Right hindlimb (tissue), 1 donor: ENCODE results near the gene SLC22A3.
"Not testable (repeated sequence)": the region's sequence is repeated elsewhere in the genome, so short reads cannot be mapped to it uniquely, and the experiment has no call there.

Source experiments
- DNase-seq: peaks from one replicate; pipeline ENCODE4 v3.0.0-alpha.2; 2018

The SLC22A3 gene

GRCh38 chr6:160348223-160349019 is at the start of gene SLC22A3:
Gene SLC22A3, plus strand, starts transcription at chr6:160348378. Its CDS starts 42 bp downstream, at chr6:160348420.
- DNase-seq: peak; percentile 64

- DNase-seq: no peak
Observed at GRCh38 chr6:160299559-160299958, 48.6 kb upstream of the SLC22A3 start.

GRCh38 chr6:160300076-160300695 is 48.0 kb upstream of the SLC22A3 start:
- no peak for DNase-seq

- peak; percentile 58 for DNase-seq
Observed at GRCh38 chr6:160301339-160301738, 46.8 kb upstream of the SLC22A3 start.

- not testable (repeated sequence) for DNase-seq
Observed at GRCh38 chr6:160302431-160303082, 45.6 kb upstream of the SLC22A3 start.

GRCh38 chr6:160303806-160304205 is 44.4 kb upstream of the SLC22A3 start:
- DNase-seq: no peak

- DNase-seq: peak; percentile 42
Observed at GRCh38 chr6:160305926-160306713, 42.1 kb upstream of the SLC22A3 start.

- DNase-seq: no peak
Observed at GRCh38 chr6:160309718-160310117, 38.5 kb upstream of the SLC22A3 start.

GRCh38 chr6:160312900-160313299 is 35.3 kb upstream of the SLC22A3 start:
- no peak for DNase-seq

GRCh38 chr6:160315310-160315709 is 32.9 kb upstream of the SLC22A3 start:
- no peak for DNase-seq

- no peak for DNase-seq
Observed at GRCh38 chr6:160316261-160316660, 31.9 kb upstream of the SLC22A3 start.

- no peak for DNase-seq
Observed at GRCh38 chr6:160319246-160319645, 28.9 kb upstream of the SLC22A3 start.

- no peak for DNase-seq
Observed at GRCh38 chr6:160321729-160322505, 26.3 kb upstream of the SLC22A3 start.

GRCh38 chr6:160327981-160328380 is 20.2 kb upstream of the SLC22A3 start:
- DNase-seq: no peak

GRCh38 chr6:160328447-160328846 is 19.7 kb upstream of the SLC22A3 start:
- DNase-seq: no peak

- no peak for DNase-seq
Observed at GRCh38 chr6:160329188-160329587, 19.0 kb upstream of the SLC22A3 start.

GRCh38 chr6:160330619-160331018 is 17.6 kb upstream of the SLC22A3 start:
- no peak for DNase-seq

- DNase-seq: no peak
Observed at GRCh38 chr6:160331204-160331603, 17.0 kb upstream of the SLC22A3 start.

- DNase-seq: no peak
Observed at GRCh38 chr6:160331753-160332152, 16.4 kb upstream of the SLC22A3 start.

- DNase-seq: no peak
Observed at GRCh38 chr6:160333101-160333500, 15.1 kb upstream of the SLC22A3 start.

- DNase-seq: no peak
Observed at GRCh38 chr6:160333841-160334240, 14.3 kb upstream of the SLC22A3 start.

GRCh38 chr6:160336200-160336599 is 12.0 kb upstream of the SLC22A3 start:
- DNase-seq: no peak
